Gastrocnemius medialis (tissue), 4 donors: ENCODE results near the gene WDR45B. TPM values are rescaled to one million over a fixed set of nuclear protein-coding genes. Genes with fewer than 3 reads are reported as not detected.

Experiments used
- ATAC-seq, 2 donors: fragments of 150-250 bp; one replicate each; pipeline ENCODE4 v1.9.1; 2016
- DNase-seq, 2 donors: peaks; one replicate each; pipeline ENCODE4 v3.0.0-alpha.2; 2019
- H3K27ac ChIP-seq, 4 donors: fragments of 200-600 bp; sonication (generic); 1 replicate in 1 of 4; 2 replicates in 3 of 4; pipeline ENCODE4 v1.5.1; 2016 to 2018; ENCODE audit warnings: mild to moderate bottlenecking in 2 of 4, moderate library complexity in 1 of 4
- H3K27me3 ChIP-seq, 3 donors: fragments of 200-600 bp; sonication (generic) in 2 of 3; 1 replicate in 1 of 3; 2 replicates in 2 of 3; pipeline versions ENCODE4 v1.5.1 to v1.6.0; 2016 to 2019; ENCODE audit warnings: mild to moderate bottlenecking in 1 of 3, moderate library complexity in 1 of 3
- H3K36me3 ChIP-seq, 2 donors: fragments of 200-600 bp; sonication (generic) in 1 of 2; one replicate each; pipeline ENCODE4 v1.5.1; 2017 to 2018
- H3K4me1 ChIP-seq, 2 donors: fragments of 200-600 bp; sonication (generic) in 1 of 2; one replicate each; pipeline ENCODE4 v1.5.1; 2016 to 2017; ENCODE audit warnings: mild to moderate bottlenecking in 2 of 2
- H3K4me3 ChIP-seq, 4 donors: fragments of 200-600 bp; sonication (generic) in 3 of 4; 1 replicate in 1 of 4; 2 replicates in 3 of 4; pipeline ENCODE4 v1.5.1; 2016 to 2019; ENCODE audit warnings: mild to moderate bottlenecking in 2 of 4
- H3K9me3 ChIP-seq, 3 donors: fragments of 200-600 bp; sonication (generic) in 2 of 3; 1 replicate in 1 of 3; 2 replicates in 2 of 3; pipeline ENCODE4 v1.5.1; 2016 to 2019
- CTCF ChIP-seq, 5 experiments: fragments of 450-650 bp in 3 of 5; fragments of 200-600 bp in 2 of 5; sonication (generic) in 2 of 5; IDR thresholded peaks in 4 of 5; conservative IDR thresholded peaks in 1 of 5; 1 replicate in 4 of 5; 2 replicates in 1 of 5; pipeline ENCODE4 v1.5.1; 2016 to 2019; ENCODE audit warnings: antibody characterized with exemption in 5 of 5, mild to moderate bottlenecking in 3 of 5, moderate library complexity in 3 of 5
- POLR2A ChIP-seq, 2 donors: fragments of 450-650 bp; IDR thresholded peaks; one replicate each; pipeline ENCODE4 v1.6.1; 2017; ENCODE audit warnings: antibody characterized with exemption in 2 of 2, mild to moderate bottlenecking in 2 of 2, moderate library complexity in 2 of 2
- in situ Hi-C, 4 donors: fragments of 200-750 bp; cut with MboI; loops; one replicate each; pipeline versions ENCODE4 v1.15.0 to v1.8.0; 2017; ENCODE audit warnings: low sequenced_read_pairs in 4 of 4
- intact Hi-C: fragments of 100-400 bp; cut with DNase I; formaldehyde crosslinking; loops from one replicate; pipeline ENCODE4 v1.15.1; 2023; ENCODE audit warnings: low total_unique reads
- total RNA-seq, 4 donors: library from RNA; depleted of rRNA; stranded (reverse); fragments of >200 nt; gene quantifications; one replicate each; pipeline versions ENCODE4 v1.1.0 to v1.2.3, GENCODE V29; 2016

Gene WDR45B
- total RNA-seq, 4 donors from 2014 or later, result 28.0 to 39.2 (median 34.8) TPM

DNA sequence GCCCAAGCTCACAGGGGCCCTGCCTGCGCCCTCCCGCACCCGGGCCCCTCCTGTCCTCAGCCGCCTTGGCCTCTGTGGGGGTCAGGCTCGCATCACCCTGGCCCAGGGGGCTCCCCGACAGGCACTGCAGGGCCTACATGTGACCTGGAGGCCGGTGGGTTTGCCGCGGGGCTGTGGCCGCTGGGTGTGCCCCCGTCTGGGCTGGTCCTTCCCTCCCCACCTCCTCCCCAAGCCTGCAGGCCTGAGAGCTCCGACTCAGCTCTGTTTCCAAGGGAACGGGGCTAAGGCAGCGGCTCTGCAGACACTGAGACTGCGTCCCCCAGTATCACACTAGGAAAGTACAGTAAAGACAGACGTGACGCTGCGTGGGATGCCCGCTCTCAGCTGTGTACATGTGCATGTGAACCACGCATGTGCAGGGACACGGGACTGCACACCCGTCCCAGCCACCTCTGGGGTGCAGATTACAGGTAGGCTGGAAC, 16.5 kb upstream of the WDR45B start:
- in situ Hi-C loops (loop anchor here in 2 of 4 donors (25.0 kb wide), 1 partner anchor 98 kb away; the partner anchor contains the start of gene TBCD (in 2 of the 2)), intact Hi-C loops (loop anchor here (2.0 kb wide), 1 partner anchor 102 kb away; no protein-coding TSS in a partner anchor)
- no peak overlapping the region for H3K4me3 ChIP-seq
- peaks cover 5 to 7% of the 10 kb centered on the region in 2 donors for H3K4me1 ChIP-seq
- H3K27me3 ChIP-seq, result no peaks in the 10 kb centered on the region
- DNase-seq, result no peak
- TF ChIP-seq CTCF (IDR thresholded peaks at IDR 0.05 in 4 of 5, conservative IDR thresholded peaks at IDR 0.05 in 1 of 5) (no peak), POLR2A (IDR thresholded peaks at IDR 0.05) (no peak)
- no peak for ATAC-seq
- H3K36me3 ChIP-seq, result no peaks in the 10 kb centered on the region
- no peaks in the 10 kb centered on the region for H3K9me3 ChIP-seq
- no peak overlapping the region for H3K27ac ChIP-seq

DNA sequence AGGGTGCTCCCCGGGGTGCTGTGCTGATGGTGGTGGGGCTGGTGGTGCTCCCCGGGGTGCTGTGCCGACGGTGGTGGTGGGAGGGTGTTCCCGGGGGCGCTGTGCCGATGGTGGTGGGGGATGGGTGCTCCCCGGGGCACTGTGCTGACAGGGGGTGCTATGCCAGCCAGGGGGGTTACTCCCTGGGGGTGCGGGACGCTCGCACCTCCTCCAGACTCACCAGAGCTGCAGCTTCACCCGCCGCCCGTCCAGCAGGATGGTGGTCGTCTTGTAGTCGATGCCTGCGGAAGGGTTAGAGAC, 16.0 kb upstream of the WDR45B start:
- H3K4me3 ChIP-seq, result no peak overlapping the region
- H3K9me3 ChIP-seq, result no peaks in the 10 kb centered on the region
- intact Hi-C loops, result loop anchor here (2.0 kb wide), 1 partner anchor 103 kb away; no protein-coding TSS in a partner anchor
- TF ChIP-seq POLR2A (IDR thresholded peaks at IDR 0.05) (no peak), CTCF (IDR thresholded peaks at IDR 0.05 in 4 of 5, conservative IDR thresholded peaks at IDR 0.05 in 1 of 5) (no peak)
- ATAC-seq, result no peak
- no peak overlapping the region for H3K27ac ChIP-seq
- in situ Hi-C loops, result loop anchor here in 2 of 4 donors (25.0 kb wide), 1 partner anchor 98 kb away; the partner anchor contains the start of gene TBCD (in 2 of the 2)
- no peaks in the 10 kb centered on the region for H3K36me3 ChIP-seq
- H3K27me3 ChIP-seq, result no peaks in the 10 kb centered on the region
- H3K4me1 ChIP-seq, result peaks cover 2 to 5% of the 10 kb centered on the region in 2 donors
- DNase-seq, result no peak

DNA sequence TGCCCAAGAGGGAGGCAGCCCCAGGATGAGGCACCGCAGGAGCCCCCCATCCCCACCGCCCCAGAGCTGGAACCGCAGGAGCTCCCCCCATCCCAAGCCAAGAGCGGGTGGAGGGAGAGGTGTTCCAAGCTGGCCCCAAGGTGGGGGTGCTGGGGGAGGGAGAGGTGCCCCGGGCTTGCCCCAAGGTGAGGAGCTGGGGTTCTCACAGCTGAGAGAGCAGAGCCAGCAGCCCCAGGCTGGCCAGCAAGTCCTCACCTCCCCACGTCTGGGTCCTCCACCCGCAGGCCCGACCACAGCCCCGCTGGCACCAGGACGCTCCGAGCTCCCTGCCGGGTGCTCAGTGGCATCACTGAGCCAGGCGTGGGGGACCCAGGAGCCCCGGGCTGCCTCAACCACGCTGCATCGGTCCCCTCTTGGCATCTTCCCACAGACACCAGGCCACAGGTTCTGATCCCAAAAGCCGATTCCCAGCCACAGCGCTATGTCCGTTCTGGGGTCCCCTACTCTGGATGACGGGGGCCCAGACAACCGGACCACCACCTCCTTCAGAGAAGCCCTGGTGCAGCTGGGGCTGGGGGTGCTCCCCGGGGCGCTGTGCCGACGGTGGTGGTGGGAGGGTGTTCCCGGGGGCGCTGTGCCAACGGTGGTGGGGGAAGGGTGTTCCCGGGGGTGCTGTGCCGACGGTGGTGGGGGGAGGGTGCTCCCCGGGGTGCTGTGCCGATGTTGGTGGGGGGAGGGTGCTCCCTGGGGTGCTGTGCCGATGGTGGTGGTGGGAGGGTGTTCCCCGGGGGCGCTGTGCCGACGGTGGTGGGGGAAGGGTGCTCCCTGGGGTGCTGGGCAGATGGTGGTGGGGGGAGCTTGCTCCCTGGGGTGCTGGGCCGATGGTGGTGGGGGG, 15.4 kb upstream of the WDR45B start:
- in situ Hi-C loops, result loop anchor here in 2 of 4 donors (25.0 kb wide), 1 partner anchor 99 kb away; the partner anchor contains the start of gene TBCD (in 2 of the 2)
- Histone ChIP-seq H3K4me3 (no peak overlapping the region), H3K4me1 (peaks cover 0 to under 1% of the 10 kb centered on the region in 2 donors)

GRCh38 chr17:82662711-82663261, 14.5 kb upstream of the WDR45B start:
- in situ Hi-C loops, result loop anchor here in 2 of 4 donors (25.0 kb wide), 1 partner anchor 100 kb away; the partner anchor contains the start of gene TBCD (in 2 of the 2)
- ATAC-seq (no peak), DNase-seq (no peak)
- Histone ChIP-seq H3K27ac (no peak overlapping the region), H3K4me1 (no peaks in the 10 kb centered on the region), H3K27me3 (no peaks in the 10 kb centered on the region), H3K4me3 (no peak overlapping the region), H3K9me3 (no peaks in the 10 kb centered on the region), H3K36me3 (no peaks in the 10 kb centered on the region)
- TF ChIP-seq CTCF (IDR thresholded peaks at IDR 0.05 in 4 of 5, conservative IDR thresholded peaks at IDR 0.05 in 1 of 5) (no peak), POLR2A (IDR thresholded peaks at IDR 0.05) (no peak)
- intact Hi-C loops, result no loop called here

More for the DNA sequence above, 15.4 kb upstream of the WDR45B start:
- Histone ChIP-seq H3K27ac (no peak overlapping the region), H3K9me3 (no peaks in the 10 kb centered on the region), H3K27me3 (no peaks in the 10 kb centered on the region), H3K36me3 (no peaks in the 10 kb centered on the region)
- no peak for TF ChIP-seq POLR2A (IDR thresholded peaks at IDR 0.05)
- no peak for TF ChIP-seq CTCF (IDR thresholded peaks at IDR 0.05 in 4 of 5, conservative IDR thresholded peaks at IDR 0.05 in 1 of 5)
- DNase-seq (no peak), ATAC-seq (no peak)
- intact Hi-C loops, result loop anchor here (2.0 kb wide), 1 partner anchor 103 kb away; no protein-coding TSS in a partner anchor
